ENCODE measurements around the gene PARVA. TPM values are rescaled to one million over a fixed set of nuclear protein-coding genes. Genes with fewer than 3 reads are reported as not detected.

Gene PARVA
- total and polyA plus RNA-seq, 2 experiments from 2014 or later, result 37.4 to 46.2 TPM

DNA sequence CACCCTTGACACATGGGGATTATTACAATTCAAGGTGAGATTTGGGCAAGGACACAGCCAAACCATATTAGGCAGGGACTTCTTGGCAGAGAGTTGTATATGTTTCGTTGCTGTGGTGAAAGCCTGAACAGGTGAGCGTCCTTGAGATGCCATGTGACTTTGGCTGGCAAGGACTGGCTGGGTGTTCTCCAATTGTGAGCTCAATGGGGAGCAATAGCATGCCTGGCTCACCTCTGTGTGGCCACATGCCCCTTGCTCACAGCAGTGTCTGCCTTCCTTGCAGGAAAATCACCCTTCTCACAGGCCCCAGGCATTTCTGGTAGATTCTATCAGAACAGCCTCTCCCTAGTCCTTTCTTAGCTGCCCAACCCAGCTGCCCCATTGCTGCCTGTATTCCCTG, 105.5 kb downstream of the PARVA start:
- Histone ChIP-seq H4K20me1 (ENCODE audit: insufficient read depth, poor library complexity, severe bottlenecking) (no peaks in the 10 kb centered on the region), H3K4me2 (no peak overlapping the region), H3K9me3 (ENCODE audit: low read depth) (no peaks in the 10 kb centered on the region), H3K79me2 (no peaks in the 10 kb centered on the region), H3K4me3 (no peak overlapping the region), H3K36me3 (replicated peaks; ENCODE audit: insufficient read depth, low read depth) (no peaks in the 10 kb centered on the region), H3K27me3 (no peaks in the 10 kb centered on the region), H3K9me2 (replicated peaks; ENCODE audit: insufficient read depth) (no peaks in the 10 kb centered on the region), H2AFZ (no peak overlapping the region), H3K4me1 (ENCODE audit: insufficient read depth) (no peaks in the 10 kb centered on the region), H3K27ac (no peak overlapping the region)
- 100% methylated on average over 2 of the region's 2 CpGs for WGBS (ENCODE audit: low lambda C conversion rate, missing lambda C conversion rate)
- no peak for DNase-seq (ENCODE audit: low spot score)
- TF ChIP-seq EZH2 (IDR thresholded peaks at IDR 0.05; ENCODE audit: borderline replicate concordance) (no peak), EZH2phosphoT487 (IDR thresholded peaks at IDR 0.05; ENCODE audit: low read depth, severe bottlenecking, unreplicated experiment) (no peak)
- TF ChIP-seq, protein P1, sequence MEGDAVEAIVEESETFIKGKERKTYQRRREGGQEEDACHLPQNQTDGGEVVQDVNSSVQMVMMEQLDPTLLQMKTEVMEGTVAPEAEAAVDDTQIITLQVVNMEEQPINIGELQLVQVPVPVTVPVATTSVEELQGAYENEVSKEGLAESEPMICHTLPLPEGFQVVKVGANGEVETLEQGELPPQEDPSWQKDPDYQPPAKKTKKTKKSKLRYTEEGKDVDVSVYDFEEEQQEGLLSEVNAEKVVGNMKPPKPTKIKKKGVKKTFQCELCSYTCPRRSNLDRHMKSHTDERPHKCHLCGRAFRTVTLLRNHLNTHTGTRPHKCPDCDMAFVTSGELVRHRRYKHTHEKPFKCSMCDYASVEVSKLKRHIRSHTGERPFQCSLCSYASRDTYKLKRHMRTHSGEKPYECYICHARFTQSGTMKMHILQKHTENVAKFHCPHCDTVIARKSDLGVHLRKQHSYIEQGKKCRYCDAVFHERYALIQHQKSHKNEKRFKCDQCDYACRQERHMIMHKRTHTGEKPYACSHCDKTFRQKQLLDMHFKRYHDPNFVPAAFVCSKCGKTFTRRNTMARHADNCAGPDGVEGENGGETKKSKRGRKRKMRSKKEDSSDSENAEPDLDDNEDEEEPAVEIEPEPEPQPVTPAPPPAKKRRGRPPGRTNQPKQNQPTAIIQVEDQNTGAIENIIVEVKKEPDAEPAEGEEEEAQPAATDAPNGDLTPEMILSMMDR (IDR thresholded peaks at IDR 0.05; ENCODE audit: poor library complexity), result no peak

- Histone ChIP-seq H3K27me3 (no peaks in the 10 kb centered on the region), H3K36me3 (replicated peaks; ENCODE audit: insufficient read depth, low read depth) (no peaks in the 10 kb centered on the region), H3K79me2 (no peaks in the 10 kb centered on the region), H3K9me2 (replicated peaks; ENCODE audit: insufficient read depth) (no peaks in the 10 kb centered on the region), H3K4me2 (no peak overlapping the region), H3K4me1 (ENCODE audit: insufficient read depth) (no peaks in the 10 kb centered on the region), H3K9me3 (ENCODE audit: low read depth) (peaks cover 4% of the 10 kb centered on the region), H4K20me1 (ENCODE audit: insufficient read depth, poor library complexity, severe bottlenecking) (no peaks in the 10 kb centered on the region), H3K4me3 (no peak overlapping the region), H3K27ac (peak overlapping the region; percentile 31), H2AFZ (no peak overlapping the region)
- DNase-seq (ENCODE audit: low spot score), result no peak
- TF ChIP-seq EZH2phosphoT487 (IDR thresholded peaks at IDR 0.05; ENCODE audit: low read depth, severe bottlenecking, unreplicated experiment) (no peak), EZH2 (IDR thresholded peaks at IDR 0.05; ENCODE audit: borderline replicate concordance) (no peak)
- TF ChIP-seq, protein P1 (IDR thresholded peaks at IDR 0.05; ENCODE audit: poor library complexity), result no peak
- 89% methylated on average over 5 of the region's 5 CpGs for WGBS (ENCODE audit: low lambda C conversion rate, missing lambda C conversion rate)
Observed at GRCh38 chr11:12483604-12484003, 106.2 kb downstream of the PARVA start.

- no peak overlapping the region for H3K4me2 ChIP-seq
- no peak overlapping the region for H2AFZ ChIP-seq
- no peaks in the 10 kb centered on the region for H4K20me1 ChIP-seq (ENCODE audit: insufficient read depth, poor library complexity, severe bottlenecking)
- no peak for DNase-seq (ENCODE audit: low spot score)
- no peaks in the 10 kb centered on the region for H3K27me3 ChIP-seq
- no peaks in the 10 kb centered on the region for H3K9me2 ChIP-seq (replicated peaks; ENCODE audit: insufficient read depth)
- 90% methylated on average over 1 of the region's 1 CpG for WGBS (ENCODE audit: low lambda C conversion rate, missing lambda C conversion rate)
- H3K4me3 ChIP-seq, result no peak overlapping the region
- TF ChIP-seq, protein P1 (IDR thresholded peaks at IDR 0.05; ENCODE audit: poor library complexity), result peak; percentile 16
- TF ChIP-seq EZH2 (IDR thresholded peaks at IDR 0.05; ENCODE audit: borderline replicate concordance), result no peak
- H3K36me3 ChIP-seq (replicated peaks; ENCODE audit: insufficient read depth, low read depth), result peaks cover 6% of the 10 kb centered on the region
- H3K4me1 ChIP-seq (ENCODE audit: insufficient read depth), result no peaks in the 10 kb centered on the region
- H3K79me2 ChIP-seq, result no peaks in the 10 kb centered on the region
- no peak overlapping the region for H3K27ac ChIP-seq
- H3K9me3 ChIP-seq (ENCODE audit: low read depth), result peaks cover 6% of the 10 kb centered on the region
Observed at GRCh38 chr11:12485328-12485727, 108.0 kb downstream of the PARVA start.

DNA sequence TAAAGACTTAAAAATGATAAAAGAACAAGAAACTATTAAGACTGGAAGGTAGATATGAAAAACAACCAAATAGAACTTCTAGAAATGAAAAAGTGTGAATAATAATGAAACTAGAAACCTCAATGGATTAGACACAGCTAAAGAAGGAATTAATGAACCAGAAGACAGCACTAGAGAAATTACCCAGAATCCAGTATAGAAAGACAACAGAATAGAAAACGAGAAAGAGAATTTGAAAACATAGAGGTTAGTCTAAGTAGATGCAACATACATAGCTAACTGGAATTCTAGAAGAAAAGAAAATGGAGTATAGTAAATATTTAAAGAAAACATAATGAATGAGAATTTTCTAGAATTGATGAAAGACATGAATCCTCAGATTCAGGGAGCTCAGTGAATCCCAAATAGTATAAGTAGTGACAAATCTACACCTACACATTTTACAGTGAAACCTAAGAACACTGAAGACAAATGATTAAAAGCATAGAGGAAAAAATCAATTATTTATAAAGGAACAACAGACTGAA, 111.9 kb downstream of the PARVA start:
- Histone ChIP-seq H2AFZ (no peak overlapping the region), H4K20me1 (ENCODE audit: insufficient read depth, poor library complexity, severe bottlenecking) (no peaks in the 10 kb centered on the region), H3K4me3 (no peak overlapping the region), H3K4me2 (no peak overlapping the region), H3K4me1 (ENCODE audit: insufficient read depth) (no peaks in the 10 kb centered on the region), H3K79me2 (no peaks in the 10 kb centered on the region), H3K9me2 (replicated peaks; ENCODE audit: insufficient read depth) (no peaks in the 10 kb centered on the region), H3K27me3 (no peaks in the 10 kb centered on the region), H3K27ac (no peak overlapping the region), H3K36me3 (replicated peaks; ENCODE audit: insufficient read depth, low read depth) (peaks cover 6% of the 10 kb centered on the region), H3K9me3 (ENCODE audit: low read depth) (peaks cover 6% of the 10 kb centered on the region)
- TF ChIP-seq, protein P1 (IDR thresholded peaks at IDR 0.05; ENCODE audit: poor library complexity), result no peak
- WGBS (ENCODE audit: low lambda C conversion rate, missing lambda C conversion rate), result 97% methylated on average over 1 of the region's 1 CpG
- DNase-seq (ENCODE audit: low spot score), result no peak
